ENCODE measurements around the gene TRIL. TPM values are rescaled to one million over a fixed set of nuclear protein-coding genes. Genes with fewer than 3 reads are reported as not detected.

Gene TRIL
- polyA plus RNA-seq, 2 of the 4 experiments (the other 2 are of a cell fraction) = not detected

GRCh38 chr7:28937619-28938018 lies 20.5 kb downstream of the TRIL start:
- H3K4me2 ChIP-seq = no peak overlapping the region
- DNase-seq (ENCODE audit: low read depth in 1 of 2, low spot score in 1 of 2) (no peak), ATAC-seq (no peak), FAIRE-seq (no peak)
- ChIA-PET POLR2A (no interaction called here), CTCF (interaction anchor here (0.9 to 4.7 kb wide), 4 partner anchors 10 to 19 kb away, joined by 3 to 46 read pairs (median 24); no protein-coding TSS in a partner anchor)
- TF ChIP-seq MAZ (IDR thresholded peaks at IDR 0.05; ENCODE audit: borderline replicate concordance, low read depth, low read length) (no peak), EP300 (IDR thresholded peaks at IDR 0.05) (no peak), CHD4 (IDR thresholded peaks at IDR 0.05; ENCODE audit: borderline replicate concordance) (no peak), REST (IDR thresholded peaks at IDR 0.05) (no peak), ESRRA (IDR thresholded peaks at IDR 0.05; ENCODE audit: borderline replicate concordance, low read length) (no peak), USF2 (IDR thresholded peaks at IDR 0.05) (no peak)
- 46% methylated on average over 6 of the region's 7 CpGs for WGBS (ENCODE audit: missing lambda C conversion rate)
- H3K4me1 ChIP-seq = no peaks in the 10 kb centered on the region
- H3K4me3 ChIP-seq = no peak overlapping the region
- H3K9me3 ChIP-seq = no peaks in the 10 kb centered on the region
- no peak overlapping the region for H3K27ac ChIP-seq

GRCh38 chr7:28937103-28937502 lies 21.0 kb downstream of the TRIL start:
- no peak for ATAC-seq
- Histone ChIP-seq H3K4me1 (no peaks in the 10 kb centered on the region), H3K27ac (no peak overlapping the region), H3K4me3 (no peak overlapping the region), H3K9me3 (no peaks in the 10 kb centered on the region), H3K4me2 (no peak overlapping the region)
- ChIA-PET CTCF (interaction anchor here (0.9 to 4.7 kb wide), 4 partner anchors 10 to 20 kb away, joined by 3 to 46 read pairs (median 24); no protein-coding TSS in a partner anchor), POLR2A (no interaction called here)
- FAIRE-seq = no peak
- DNase-seq (ENCODE audit: low read depth in 1 of 2, low spot score in 1 of 2) = no peak
- 30% methylated on average over 6 of the region's 6 CpGs for WGBS (ENCODE audit: missing lambda C conversion rate)
- TF ChIP-seq ELK1 (IDR thresholded peaks at IDR 0.05; ENCODE audit: low read depth, low read length) = no peak
- TF ChIP-seq FOXS1 (CRISPR knock-in tag; IDR thresholded peaks at IDR 0.05) = no peak
- no peak for TF ChIP-seq SMC3 (IDR thresholded peaks at IDR 0.05)
- TF ChIP-seq ESRRA (IDR thresholded peaks at IDR 0.05; ENCODE audit: borderline replicate concordance, low read length) = no peak
- no peak for TF ChIP-seq MAZ (IDR thresholded peaks at IDR 0.05; ENCODE audit: borderline replicate concordance, low read depth, low read length)
- no peak for TF ChIP-seq KDM5A (IDR thresholded peaks at IDR 0.05)

GRCh38 chr7:28933846-28934320 lies 24.2 kb downstream of the TRIL start:
- ChIA-PET CTCF (interaction anchor here (0.9 to 4.7 kb wide), 3 partner anchors 11 to 475 kb away, joined by 4 to 40 read pairs (median 6); no protein-coding TSS in a partner anchor), POLR2A (no interaction called here)
- TF ChIP-seq HOXB13 (CRISPR knock-in tag; IDR thresholded peaks at IDR 0.05; ENCODE audit: low read depth) (no peak), SREBF2 (IDR thresholded peaks at IDR 0.05) (no peak), ATOH8 (CRISPR knock-in tag; IDR thresholded peaks at IDR 0.05; ENCODE audit: low read depth) (no peak), ZNF302 (CRISPR knock-in tag; IDR thresholded peaks at IDR 0.05) (no peak), ELK1 (IDR thresholded peaks at IDR 0.05; ENCODE audit: low read depth, low read length) (no peak), TP53 (CRISPR knock-in tag; IDR thresholded peaks at IDR 0.05) (no peak), RAD21 (conservative IDR thresholded peaks at IDR 0.05 in 1 of 2, IDR thresholded peaks at IDR 0.05 in 1 of 2) (no peak), JUNB (IDR thresholded peaks at IDR 0.05) (no peak), NFE2L2 (conservative IDR thresholded peaks at IDR 0.05; ENCODE audit: low read length) (no peak), BCL3 (IDR thresholded peaks at IDR 0.05) (no peak), CBX2 (IDR thresholded peaks at IDR 0.05; ENCODE audit: borderline replicate concordance, low read depth) (no peak), ZFP36 (IDR thresholded peaks at IDR 0.05; ENCODE audit: borderline replicate concordance, partially characterized antibody) (no peak), HOXA7 (CRISPR knock-in tag; IDR thresholded peaks at IDR 0.05) (no peak)
- ATAC-seq = no peak
- H3K27ac ChIP-seq = no peak overlapping the region
- no peaks in the 10 kb centered on the region for H3K9me3 ChIP-seq
- 31% methylated on average over 2 of the region's 2 CpGs for WGBS (ENCODE audit: missing lambda C conversion rate)
- H3K4me2 ChIP-seq = no peak overlapping the region
- no peak overlapping the region for H3K4me3 ChIP-seq
- no peak for FAIRE-seq
- no peak for DNase-seq (ENCODE audit: low read depth in 1 of 2, low spot score in 1 of 2)
- no peaks in the 10 kb centered on the region for H3K4me1 ChIP-seq
